Measurements from ENCODE around the gene GPC5.

GRCh38 chr13:92460479-92460878, 1062.1 kb downstream of the GPC5 start:
- no peak for TF ChIP-seq CTCF (IDR thresholded peaks at IDR 0.05)
- TF ChIP-seq POLR2A (IDR thresholded peaks at IDR 0.05): no peak

Measured in testis (tissue), 2 donors.